B cell (primary cell): ENCODE data around the gene PITX3. TPM values are rescaled to one million over a fixed set of nuclear protein-coding genes. Genes with fewer than 3 reads are reported as not detected.

Source experiments
- ATAC-seq: fragments of 200-7000 bp; cut with Tn5 transposase; one replicate; pipeline ENCODE4 v1.10.0; 2021; ENCODE audit warnings: low read depth, mild to moderate bottlenecking, moderate number of reproducible peaks, moderate library complexity
- CTCF ChIA-PET: fragments of 350-600 bp; sonication (Branson Sonifier 250); formaldehyde crosslinking; loops from one replicate; lab custom pipeline; 2021; ENCODE audit warnings: antibody characterized with exemption, inconsistent platforms; lab: Charles Lee
- POLR2A ChIA-PET: fragments of 350-600 bp; sonication (Branson Sonifier 250); formaldehyde crosslinking; loops from one replicate; lab custom pipeline; 2021; ENCODE audit warnings: antibody characterized with exemption; lab: Charles Lee
- DNase-seq: peaks from one replicate; pipeline ENCODE4 v3.0.0; 2013
- H2AFZ ChIP-seq: 2 replicates; pipeline ENCODE4 v1.6.1; 2012; ENCODE audit warnings: mild to moderate bottlenecking, low read depth, low read length; ENCODE audit not compliant: insufficient read depth, poor library complexity, severe bottlenecking
- H3K27ac ChIP-seq, 2 donors: 1 replicate in 1 of 2; 2 replicates in 1 of 2; pipeline ENCODE4 v1.5.1; 2012 to 2013; ENCODE audit warnings: low read length in 2 of 2, mild to moderate bottlenecking in 2 of 2, moderate library complexity in 1 of 2
- H3K27me3 ChIP-seq, 4 experiments: fragments of 200-600 bp in 1 of 4; sonication (generic) in 1 of 4; replicated peaks in 1 of 4; 1 replicate in 2 of 4; 2 replicates in 2 of 4; pipeline versions ENCODE4 v1.6.1 to v1.7.0; 2013 to 2016; ENCODE audit warnings: low read length in 3 of 4, mild to moderate bottlenecking in 2 of 4, mixed read lengths in 1 of 4, moderate library complexity in 1 of 4; ENCODE audit not compliant: insufficient read depth in 4 of 4, control insufficient read depth in 3 of 4; ENCODE audit errors: control extremely low read depth in 1 of 4
- H3K36me3 ChIP-seq, 2 experiments: replicated peaks in 1 of 2; 1 replicate in 1 of 2; 2 replicates in 1 of 2; pipeline versions ENCODE4 v1.6.1 to v1.7.1; 2013; ENCODE audit warnings: low read length in 1 of 2; ENCODE audit not compliant: insufficient read depth in 2 of 2, control insufficient read depth in 1 of 2; ENCODE audit errors: control extremely low read depth in 1 of 2, extremely low read depth in 1 of 2
- H3K4me1 ChIP-seq, 2 donors: fragments of 200-600 bp in 1 of 2; sonication (generic) in 1 of 2; 1 replicate in 1 of 2; 2 replicates in 1 of 2; pipeline versions ENCODE4 v1.5.1 to v1.6.1; 2013 to 2017; ENCODE audit warnings: low read length in 2 of 2; ENCODE audit not compliant: control insufficient read depth in 2 of 2, insufficient read depth in 2 of 2
- H3K4me2 ChIP-seq: replicated peaks from 2 replicates; pipeline ENCODE3; 2012; ENCODE audit warnings: mild to moderate bottlenecking, low read depth, low read length; ENCODE audit not compliant: poor library complexity, severe bottlenecking
- H3K4me3 ChIP-seq, 5 experiments: fragments of 200-600 bp in 1 of 5; sonication (generic) in 1 of 5; 1 replicate in 3 of 5; 2 replicates in 2 of 5; pipeline versions ENCODE4 v1.5.1 to v1.7.0; 2011 to 2016; ENCODE audit warnings: low read length in 4 of 5, mild to moderate bottlenecking in 4 of 5, low read depth in 2 of 5, control low read depth in 1 of 5, moderate library complexity in 1 of 5; ENCODE audit not compliant: insufficient read depth in 1 of 5; ENCODE audit errors: control extremely low read depth in 1 of 5, extremely low read depth in 1 of 5
- H3K79me2 ChIP-seq: fragments of 200-600 bp; sonication (generic); one replicate; pipeline ENCODE4 v1.6.0; 2016; ENCODE audit warnings: low read length; ENCODE audit not compliant: control insufficient read depth, insufficient read depth
- H3K9ac ChIP-seq: fragments of 200-600 bp; sonication (generic); 2 replicates; pipeline ENCODE4 v1.6.1; 2017; ENCODE audit warnings: mild to moderate bottlenecking, low read length, moderate library complexity
- H3K9me3 ChIP-seq, 3 donors: one replicate each; pipeline versions ENCODE4 v1.6.1 to v1.7.1; 2013; ENCODE audit warnings: low read length in 2 of 3; ENCODE audit not compliant: control insufficient read depth in 2 of 3, insufficient read depth in 1 of 3; ENCODE audit errors: control extremely low read depth in 1 of 3
- H4K20me1 ChIP-seq: 2 replicates; pipeline ENCODE4 v1.6.0; 2012; ENCODE audit warnings: mild to moderate bottlenecking, low read length; ENCODE audit not compliant: insufficient read depth, control insufficient read depth, poor library complexity, severe bottlenecking
- H3K27ac Mint-ChIP-seq: one replicate; pipeline ENCODE4 v1.8.0; 2021; ENCODE audit warnings: mixed read lengths
- H3K27me3 Mint-ChIP-seq: one replicate; pipeline ENCODE4 v1.8.0; 2021; ENCODE audit warnings: mixed read lengths
- H3K4me1 Mint-ChIP-seq: one replicate; pipeline ENCODE4 v1.8.0; 2021; ENCODE audit warnings: mixed read lengths
- H3K4me3 Mint-ChIP-seq: one replicate; pipeline ENCODE4 v1.8.0; 2021; ENCODE audit warnings: mixed read lengths
- H3K9me3 Mint-ChIP-seq: one replicate; pipeline ENCODE4 v1.8.0; 2022; ENCODE audit warnings: mixed read lengths; ENCODE audit not compliant: insufficient read depth
- CTCF ChIP-seq: fragments of 200-600 bp; IDR thresholded peaks from one replicate; pipeline ENCODE4 v1.8.0; 2022; ENCODE audit warnings: antibody characterized with exemption, mild to moderate bottlenecking
- EZH2 ChIP-seq: IDR thresholded peaks from 2 replicates; pipeline ENCODE4 v1.6.1; 2012; ENCODE audit warnings: borderline replicate concordance, low read depth, mild to moderate bottlenecking, moderate library complexity, low read length; ENCODE audit not compliant: insufficient read depth, poor library complexity, severe bottlenecking
- WGBS: methylation state at CpG from one replicate; pipeline ENCODE4 v1.1.5; 2013; ENCODE audit warnings: missing lambda C conversion rate; ENCODE audit not compliant: insufficient coverage; 5-methylcytosine and 5-hydroxymethylcytosine counted together
- intact Hi-C: fragments of 100-400 bp; cut with micrococcal nuclease; formaldehyde crosslinking; loops from one replicate; pipeline ENCODE4 v1.10.0; 2022
- polyA plus RNA-seq: library from polyadenylated mRNA; depleted of rRNA; stranded (reverse); fragments of >200 nt; gene quantifications from 2 replicates; pipeline ENCODE4 v1.2.3, GENCODE V29; 2012
- total RNA-seq, 2 donors: library from RNA; stranded (reverse); fragments of 120-200 nt in 1 of 2; gene quantifications; 1 replicate in 1 of 2; 2 replicates in 1 of 2; pipeline versions ENCODE4 v1.2.3 to v1.2.4, GENCODE V29; 2013 to 2022

PITX3 gene
- total and polyA plus RNA-seq, 2 donors (not counting 1 experiment from before 2014, with no cell fraction given), result not detected

GRCh38 chr10:102247734-102248133 lies 6.4 kb upstream of the PITX3 start:
- no peak overlapping the region for H3K4me3 ChIP-seq
- ATAC-seq (no peak), DNase-seq (no peak)
- H3K27me3 Mint-ChIP-seq, result peaks cover 7% of the 10 kb centered on the region
- no peaks in the 10 kb centered on the region for H3K9me3 ChIP-seq
- TF ChIP-seq EZH2 (no peak), CTCF (no peak)
- H3K4me1 ChIP-seq, result peaks cover 30 to 31% of the 10 kb centered on the region in 2 donors
- H2AFZ ChIP-seq, result no peak overlapping the region
- intact Hi-C loops, result loop anchor here (5.0 to 10.0 kb wide), 4 partner anchors 183 to 893 kb away; partner anchors contain the start of genes ARL3, BTRC, HPS6 and OGA
- no peaks in the 10 kb centered on the region for H3K9me3 Mint-ChIP-seq
- H3K4me1 Mint-ChIP-seq, result peaks cover 43% of the 10 kb centered on the region
- H3K4me2 ChIP-seq, result no peak overlapping the region
- no peak overlapping the region for H3K27ac Mint-ChIP-seq
- peaks cover 80% of the 10 kb centered on the region for H3K79me2 ChIP-seq
- H4K20me1 ChIP-seq, result peaks cover 50% of the 10 kb centered on the region
- no peak overlapping the region for H3K27ac ChIP-seq
- POLR2A ChIA-PET, result no interaction called here
- CTCF ChIA-PET, result interaction anchor here (0.8 to 3.9 kb wide), 7 partner anchors 13 to 232 kb away, joined by 3 to 35 read pairs (median 4); no protein-coding TSS in a partner anchor
- peaks cover 0 to 9% of the 10 kb centered on the region in 2 experiments for H3K36me3 ChIP-seq
- H3K4me3 Mint-ChIP-seq, result peak overlapping the region; percentile 36
- no peak overlapping the region for H3K9ac ChIP-seq
- peaks cover 0 to 8% (median 7%) of the 10 kb centered on the region in 4 experiments for H3K27me3 ChIP-seq

DNA sequence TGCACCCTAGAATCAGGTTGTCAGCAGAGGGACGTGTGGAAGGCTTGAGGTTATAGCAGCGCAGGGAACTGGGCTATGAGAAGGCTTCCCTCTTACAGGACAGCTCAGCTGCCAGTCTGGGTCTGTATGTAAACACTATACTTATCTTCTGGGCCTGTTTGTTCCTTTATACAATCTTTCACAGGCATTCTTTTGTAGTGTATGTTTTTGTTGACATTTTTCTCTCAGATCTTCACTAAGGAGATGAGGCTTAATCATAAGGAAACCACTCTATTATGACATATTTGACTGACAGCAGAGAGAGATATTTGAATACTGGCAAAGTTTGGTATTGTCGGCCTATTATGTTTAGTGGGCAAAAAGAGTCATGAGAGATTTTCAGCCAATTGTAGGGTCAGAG lies 4.9 kb upstream of the PITX3 start:
- Mint-ChIP-seq H3K9me3 (no peaks in the 10 kb centered on the region), H3K4me3 (peak overlapping the region; percentile 94), H3K4me1 (peaks cover 51% of the 10 kb centered on the region), H3K27me3 (peaks cover 16% of the 10 kb centered on the region), H3K27ac (no peak overlapping the region)
- ChIA-PET POLR2A (interaction anchor here (1.3 kb wide), 1 partner anchor 215 kb away, joined by 3 read pairs; no protein-coding TSS in a partner anchor), CTCF (interaction anchor here (4.5 kb wide), 1 partner anchor 15 kb away, joined by 46 read pairs; no protein-coding TSS in a partner anchor)
- Histone ChIP-seq H2AFZ (peak overlapping the region; percentile 91), H3K79me2 (peaks cover 66% of the 10 kb centered on the region), H4K20me1 (peaks cover 46% of the 10 kb centered on the region), H3K4me1 (peaks cover 41% of the 10 kb centered on the region in 2 donors), H3K9ac (peak overlapping the region; percentile 86), H3K4me2 (peak overlapping the region; percentile 82), H3K27me3 (peaks cover 0 to 22% (median 17%) of the 10 kb centered on the region in 4 experiments), H3K36me3 (peaks cover 0 to 6% of the 10 kb centered on the region in 2 experiments), H3K9me3 (peaks cover 0 to 6% (median 0%) of the 10 kb centered on the region in 3 donors), H3K4me3 (peak overlapping the region; percentile 80 to 99 (median 98)), H3K27ac (peak overlapping the region; percentile 86 to 90)
- 73% methylated on average over 1 of the region's 3 CpGs for WGBS
- intact Hi-C loops, result loop anchor here (5.0 to 10.0 kb wide), 4 partner anchors 181 to 891 kb away; partner anchors contain the start of genes ARL3, BTRC, HPS6 and OGA
- TF ChIP-seq EZH2, result no peak
- TF ChIP-seq CTCF, result no peak
- DNase-seq (no peak), ATAC-seq (no peak)
